GM18511 (cell line): ENCODE data around the gene SPATA7.
A peak's percentile ranks its signal among the peaks of the same experiment; 100 is the strongest.
"Not testable (repeated sequence)": the region's sequence is repeated elsewhere in the genome, so short reads cannot be mapped to it uniquely, and the experiment has no call there.

Experiments used
- ATAC-seq: cut with Tn5 transposase; IDR thresholded peaks from one replicate; pipeline ENCODE4 v1.9.1; 2021; ENCODE audit warnings: mild to moderate bottlenecking, moderate library complexity; ENCODE audit not compliant: unreplicated experiment

The SPATA7 gene, protein sequence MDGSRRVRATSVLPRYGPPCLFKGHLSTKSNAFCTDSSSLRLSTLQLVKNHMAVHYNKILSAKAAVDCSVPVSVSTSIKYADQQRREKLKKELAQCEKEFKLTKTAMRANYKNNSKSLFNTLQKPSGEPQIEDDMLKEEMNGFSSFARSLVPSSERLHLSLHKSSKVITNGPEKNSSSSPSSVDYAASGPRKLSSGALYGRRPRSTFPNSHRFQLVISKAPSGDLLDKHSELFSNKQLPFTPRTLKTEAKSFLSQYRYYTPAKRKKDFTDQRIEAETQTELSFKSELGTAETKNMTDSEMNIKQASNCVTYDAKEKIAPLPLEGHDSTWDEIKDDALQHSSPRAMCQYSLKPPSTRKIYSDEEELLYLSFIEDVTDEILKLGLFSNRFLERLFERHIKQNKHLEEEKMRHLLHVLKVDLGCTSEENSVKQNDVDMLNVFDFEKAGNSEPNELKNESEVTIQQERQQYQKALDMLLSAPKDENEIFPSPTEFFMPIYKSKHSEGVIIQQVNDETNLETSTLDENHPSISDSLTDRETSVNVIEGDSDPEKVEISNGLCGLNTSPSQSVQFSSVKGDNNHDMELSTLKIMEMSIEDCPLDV

GRCh38 chr14:88385212-88386101, at the start of gene SPATA7:
Gene SPATA7, plus strand, starts transcription at chr14:88385657. Its CDS starts 162 bp downstream, at chr14:88385819.
- ATAC-seq = peak; percentile 100

- no peak for ATAC-seq
Observed at GRCh38 chr14:88340357-88340756, 45.1 kb upstream of the SPATA7 start.

GRCh38 chr14:88342980-88343379, 42.5 kb upstream of the SPATA7 start:
- no peak for ATAC-seq

GRCh38 chr14:88346048-88346639, 39.3 kb upstream of the SPATA7 start:
- ATAC-seq = no peak

DNA sequence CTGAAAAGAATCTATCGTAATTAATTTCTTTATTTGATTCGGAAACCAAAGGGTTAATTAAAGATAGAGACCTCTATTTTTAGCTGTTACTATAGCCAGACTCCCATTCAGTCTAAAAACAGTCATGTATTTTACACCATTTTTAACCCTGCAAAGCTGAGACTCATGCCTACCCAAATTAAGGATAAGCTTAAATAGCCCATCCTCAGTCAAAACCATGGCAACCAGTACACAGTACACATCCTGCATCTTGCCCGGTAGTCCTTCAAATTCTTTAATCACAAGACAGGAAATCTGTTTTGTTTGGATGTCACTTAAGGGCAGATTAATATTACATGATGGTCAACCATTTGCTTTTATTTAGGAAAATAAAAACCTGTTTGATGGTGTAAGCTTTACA, 36.9 kb upstream of the SPATA7 start:
- no peak for ATAC-seq

DNA sequence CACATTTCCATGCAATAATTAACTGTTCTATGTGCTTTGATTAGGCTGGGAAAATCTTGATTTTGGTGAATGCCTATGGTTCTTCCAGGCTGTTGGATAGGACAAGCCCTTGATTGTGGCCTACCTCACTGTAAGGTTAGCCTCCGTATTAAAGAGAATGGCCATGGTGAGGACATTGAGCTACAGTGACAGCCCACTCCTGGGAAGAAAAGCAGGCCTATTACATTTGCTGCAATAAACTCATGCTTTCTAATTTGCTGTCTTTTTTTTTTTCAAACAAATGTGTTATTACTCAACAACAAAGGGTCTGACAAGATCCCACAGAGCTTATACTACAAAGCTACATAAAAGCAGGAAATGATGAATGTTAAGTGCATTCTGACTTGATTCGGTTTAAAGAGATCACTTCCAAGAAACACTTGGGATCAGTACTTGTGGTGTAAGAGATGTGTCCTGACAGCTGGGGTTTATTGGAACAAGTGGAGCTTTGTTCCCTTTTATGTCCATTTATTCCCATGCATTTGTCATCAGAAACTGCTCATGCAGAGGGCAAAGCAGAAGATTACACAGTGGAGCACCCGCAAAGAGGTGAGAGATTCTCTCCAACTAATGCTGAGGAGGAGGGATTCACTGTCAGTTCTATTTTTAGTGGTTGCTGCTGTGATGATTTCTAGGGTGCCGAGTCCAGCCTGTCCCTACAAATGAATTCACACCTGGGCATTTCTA, 33.3 kb upstream of the SPATA7 start:
- ATAC-seq = no peak

GRCh38 chr14:88352698-88353097, 32.8 kb upstream of the SPATA7 start:
- ATAC-seq = no peak

- no peak for ATAC-seq
Observed at GRCh38 chr14:88354358-88354757, 31.1 kb upstream of the SPATA7 start.

DNA sequence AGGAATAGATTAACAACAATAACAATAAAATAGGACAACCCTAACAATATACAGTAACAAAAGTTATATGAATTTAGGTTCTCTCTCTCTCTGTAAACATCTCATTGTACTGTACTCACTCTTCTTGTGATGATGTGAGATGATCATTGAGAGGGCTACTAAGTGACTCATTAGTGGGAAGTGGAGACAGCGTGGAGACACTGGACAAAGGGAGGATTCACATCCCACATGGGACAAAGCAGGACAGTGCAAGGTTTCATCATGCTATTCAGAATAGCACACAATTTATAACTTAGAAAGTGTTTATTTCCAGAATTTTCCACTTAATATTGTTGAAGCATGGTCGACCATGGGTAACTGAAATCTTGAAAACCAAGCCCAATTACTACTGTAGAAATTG, 26.0 kb upstream of the SPATA7 start:
- no peak for ATAC-seq

GRCh38 chr14:88363644-88364043, 21.8 kb upstream of the SPATA7 start:
- no peak for ATAC-seq

- no peak for ATAC-seq
Observed at GRCh38 chr14:88364710-88365413, 20.6 kb upstream of the SPATA7 start.

GRCh38 chr14:88369496-88369895, 16.0 kb upstream of the SPATA7 start:
- ATAC-seq = no peak

DNA sequence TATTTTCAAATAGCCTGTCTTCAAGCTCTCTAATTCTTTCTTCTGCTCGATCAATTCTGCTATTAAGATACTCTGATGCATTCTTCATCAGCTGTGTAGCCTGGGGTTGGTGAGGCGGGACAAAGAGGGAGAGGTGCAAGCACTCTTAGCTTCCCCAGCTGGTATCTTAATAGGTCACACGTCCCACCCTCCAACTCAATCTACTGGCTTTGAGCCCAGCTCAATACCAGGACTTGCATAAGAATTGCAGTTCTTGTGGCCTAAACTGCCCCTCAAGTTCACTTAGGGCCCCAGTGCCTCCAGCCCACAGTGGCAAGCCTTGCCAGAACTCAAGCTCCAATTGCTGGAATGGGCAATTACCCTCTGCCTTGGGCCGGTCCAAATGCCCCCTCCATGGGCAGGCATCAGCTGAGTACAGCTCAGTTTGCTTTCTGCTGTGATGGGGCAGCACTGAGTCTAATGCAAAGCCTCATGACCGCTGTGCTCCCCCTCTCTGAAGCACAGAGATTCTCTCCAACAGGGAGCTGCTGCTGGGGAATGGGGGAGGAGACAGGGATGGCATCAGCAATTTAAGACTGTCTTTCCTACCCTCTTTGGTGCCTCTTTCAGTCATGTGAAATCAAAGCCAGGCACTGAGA, 5.6 kb upstream of the SPATA7 start:
- no peak for ATAC-seq

DNA sequence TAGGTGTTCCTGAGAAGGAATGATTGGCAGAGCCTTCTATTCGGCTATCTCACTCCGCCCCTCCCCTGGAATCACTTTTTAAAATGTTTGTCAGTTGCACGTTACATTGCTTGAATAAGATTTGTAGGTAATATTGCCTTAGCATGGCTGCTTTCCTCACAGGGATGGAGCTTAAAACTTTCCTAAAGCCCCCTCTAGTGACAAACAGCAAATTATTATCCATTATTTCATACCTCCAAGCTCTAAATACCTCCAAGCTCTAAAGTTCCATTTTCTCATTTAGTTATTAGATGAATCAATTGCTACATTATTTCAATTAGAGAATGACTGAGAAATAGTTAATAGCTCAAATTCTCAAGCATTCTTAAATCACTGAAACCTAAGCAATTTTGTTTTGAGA, 5.1 kb upstream of the SPATA7 start:
- ATAC-seq = no peak

GRCh38 chr14:88381634-88382033, 3.8 kb upstream of the SPATA7 start:
- ATAC-seq = not testable (repeated sequence)

DNA sequence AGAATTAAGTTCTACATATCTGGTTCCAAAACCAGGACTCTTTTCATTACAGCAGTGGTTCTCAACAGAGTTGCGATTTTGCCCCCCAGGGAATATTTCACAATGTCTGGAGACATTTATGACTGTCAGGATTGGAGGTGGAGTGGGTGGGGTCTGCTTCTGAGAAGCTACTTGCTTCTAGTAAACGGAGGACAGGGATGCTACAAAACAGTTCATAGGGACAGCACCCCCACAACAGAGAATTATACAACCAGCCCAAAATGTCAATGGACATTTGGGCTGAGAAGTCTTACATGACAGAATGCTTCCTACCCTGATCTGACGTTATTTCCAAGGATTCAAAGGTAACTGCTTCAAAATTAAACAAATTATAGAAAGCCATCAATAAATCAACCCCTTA, 739 bp upstream of the SPATA7 start:
- no peak for ATAC-seq

GRCh38 chr14:88386256-88386794, 868 bp downstream of the SPATA7 start:
- ATAC-seq = peak; percentile 2

DNA sequence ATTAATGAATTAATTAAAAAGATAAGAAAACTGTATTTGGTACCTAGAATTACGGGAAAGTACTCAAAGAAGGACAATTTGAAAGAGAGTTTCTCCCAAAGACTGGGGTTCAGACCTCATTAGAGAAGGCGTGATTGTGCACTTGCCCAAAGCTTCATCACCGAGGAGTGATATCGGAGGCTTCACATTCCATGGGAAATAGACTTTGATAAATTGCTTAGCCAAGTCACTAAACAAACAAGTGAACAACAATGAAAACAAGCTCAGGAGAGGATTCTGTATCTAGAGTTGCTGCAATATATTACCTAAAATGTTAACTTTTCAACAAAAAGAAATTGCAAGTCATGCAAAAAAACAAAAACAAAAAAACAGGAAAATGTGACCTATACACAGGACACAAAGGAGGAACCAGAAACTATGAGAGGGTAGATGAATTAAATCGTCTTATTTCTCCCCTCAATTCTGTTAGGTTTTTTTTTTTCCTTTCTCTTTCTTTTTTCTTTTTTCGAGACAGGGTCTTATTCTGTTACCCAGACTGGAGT, 3.4 kb downstream of the SPATA7 start:
- ATAC-seq = no peak

- no peak for ATAC-seq
Observed at GRCh38 chr14:88392609-88393008, 7.2 kb downstream of the SPATA7 start.
